Measurements from ENCODE around the gene FUCA1.

Gene FUCA1

DNA sequence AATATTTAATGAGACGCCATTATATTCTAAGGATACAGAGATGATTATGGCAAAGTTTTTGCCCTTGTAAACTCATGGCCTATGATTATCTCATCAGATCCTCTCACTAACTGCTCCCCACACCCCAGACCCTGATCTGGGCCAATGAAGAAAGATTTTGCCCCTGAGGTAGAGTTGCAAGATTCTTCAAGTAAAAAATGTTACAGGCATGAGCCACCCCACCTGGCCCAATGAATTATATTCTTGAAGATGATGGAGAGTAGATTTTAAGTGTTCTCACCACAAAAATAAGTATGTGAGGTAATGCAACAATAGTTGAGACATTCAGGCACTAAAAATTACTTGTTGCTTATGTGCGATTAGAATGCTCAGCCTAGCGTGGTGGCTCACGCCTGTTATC is 46.8 kb upstream of the FUCA1 start:
- Histone ChIP-seq H3K4me3 (replicated peaks; ENCODE audit: insufficient read depth, low read length) (no peak overlapping the region), H3K27ac (replicated peaks) (0 out of 2 replicates have a peak overlapping the region, but pooled peaks have one; percentile 83), H3K27me3 (ENCODE audit: insufficient read depth, poor library complexity, severe bottlenecking) (no peaks in the 10 kb centered on the region)
- no peak for DNase-seq (ENCODE audit: low read depth in 1 of 2, low spot score in 1 of 2)
- TF ChIP-seq, protein P1, sequence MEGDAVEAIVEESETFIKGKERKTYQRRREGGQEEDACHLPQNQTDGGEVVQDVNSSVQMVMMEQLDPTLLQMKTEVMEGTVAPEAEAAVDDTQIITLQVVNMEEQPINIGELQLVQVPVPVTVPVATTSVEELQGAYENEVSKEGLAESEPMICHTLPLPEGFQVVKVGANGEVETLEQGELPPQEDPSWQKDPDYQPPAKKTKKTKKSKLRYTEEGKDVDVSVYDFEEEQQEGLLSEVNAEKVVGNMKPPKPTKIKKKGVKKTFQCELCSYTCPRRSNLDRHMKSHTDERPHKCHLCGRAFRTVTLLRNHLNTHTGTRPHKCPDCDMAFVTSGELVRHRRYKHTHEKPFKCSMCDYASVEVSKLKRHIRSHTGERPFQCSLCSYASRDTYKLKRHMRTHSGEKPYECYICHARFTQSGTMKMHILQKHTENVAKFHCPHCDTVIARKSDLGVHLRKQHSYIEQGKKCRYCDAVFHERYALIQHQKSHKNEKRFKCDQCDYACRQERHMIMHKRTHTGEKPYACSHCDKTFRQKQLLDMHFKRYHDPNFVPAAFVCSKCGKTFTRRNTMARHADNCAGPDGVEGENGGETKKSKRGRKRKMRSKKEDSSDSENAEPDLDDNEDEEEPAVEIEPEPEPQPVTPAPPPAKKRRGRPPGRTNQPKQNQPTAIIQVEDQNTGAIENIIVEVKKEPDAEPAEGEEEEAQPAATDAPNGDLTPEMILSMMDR (IDR thresholded peaks at IDR 0.05; ENCODE audit: insufficient read depth, low read length), result no peak
- TF ChIP-seq, protein P2, sequence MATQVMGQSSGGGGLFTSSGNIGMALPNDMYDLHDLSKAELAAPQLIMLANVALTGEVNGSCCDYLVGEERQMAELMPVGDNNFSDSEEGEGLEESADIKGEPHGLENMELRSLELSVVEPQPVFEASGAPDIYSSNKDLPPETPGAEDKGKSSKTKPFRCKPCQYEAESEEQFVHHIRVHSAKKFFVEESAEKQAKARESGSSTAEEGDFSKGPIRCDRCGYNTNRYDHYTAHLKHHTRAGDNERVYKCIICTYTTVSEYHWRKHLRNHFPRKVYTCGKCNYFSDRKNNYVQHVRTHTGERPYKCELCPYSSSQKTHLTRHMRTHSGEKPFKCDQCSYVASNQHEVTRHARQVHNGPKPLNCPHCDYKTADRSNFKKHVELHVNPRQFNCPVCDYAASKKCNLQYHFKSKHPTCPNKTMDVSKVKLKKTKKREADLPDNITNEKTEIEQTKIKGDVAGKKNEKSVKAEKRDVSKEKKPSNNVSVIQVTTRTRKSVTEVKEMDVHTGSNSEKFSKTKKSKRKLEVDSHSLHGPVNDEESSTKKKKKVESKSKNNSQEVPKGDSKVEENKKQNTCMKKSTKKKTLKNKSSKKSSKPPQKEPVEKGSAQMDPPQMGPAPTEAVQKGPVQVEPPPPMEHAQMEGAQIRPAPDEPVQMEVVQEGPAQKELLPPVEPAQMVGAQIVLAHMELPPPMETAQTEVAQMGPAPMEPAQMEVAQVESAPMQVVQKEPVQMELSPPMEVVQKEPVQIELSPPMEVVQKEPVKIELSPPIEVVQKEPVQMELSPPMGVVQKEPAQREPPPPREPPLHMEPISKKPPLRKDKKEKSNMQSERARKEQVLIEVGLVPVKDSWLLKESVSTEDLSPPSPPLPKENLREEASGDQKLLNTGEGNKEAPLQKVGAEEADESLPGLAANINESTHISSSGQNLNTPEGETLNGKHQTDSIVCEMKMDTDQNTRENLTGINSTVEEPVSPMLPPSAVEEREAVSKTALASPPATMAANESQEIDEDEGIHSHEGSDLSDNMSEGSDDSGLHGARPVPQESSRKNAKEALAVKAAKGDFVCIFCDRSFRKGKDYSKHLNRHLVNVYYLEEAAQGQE (IDR thresholded peaks at IDR 0.05; ENCODE audit: insufficient replicate concordance, low read depth), result no peak
- no peak for TF ChIP-seq POLR2AphosphoS5 (IDR thresholded peaks at IDR 0.05; ENCODE audit: low read depth)
- TF ChIP-seq GABPA (IDR thresholded peaks at IDR 0.05; ENCODE audit: low read depth), result no peak
- no peak for TF ChIP-seq SPI1 (IDR thresholded peaks at IDR 0.05; ENCODE audit: borderline replicate concordance, low read depth)

DNA sequence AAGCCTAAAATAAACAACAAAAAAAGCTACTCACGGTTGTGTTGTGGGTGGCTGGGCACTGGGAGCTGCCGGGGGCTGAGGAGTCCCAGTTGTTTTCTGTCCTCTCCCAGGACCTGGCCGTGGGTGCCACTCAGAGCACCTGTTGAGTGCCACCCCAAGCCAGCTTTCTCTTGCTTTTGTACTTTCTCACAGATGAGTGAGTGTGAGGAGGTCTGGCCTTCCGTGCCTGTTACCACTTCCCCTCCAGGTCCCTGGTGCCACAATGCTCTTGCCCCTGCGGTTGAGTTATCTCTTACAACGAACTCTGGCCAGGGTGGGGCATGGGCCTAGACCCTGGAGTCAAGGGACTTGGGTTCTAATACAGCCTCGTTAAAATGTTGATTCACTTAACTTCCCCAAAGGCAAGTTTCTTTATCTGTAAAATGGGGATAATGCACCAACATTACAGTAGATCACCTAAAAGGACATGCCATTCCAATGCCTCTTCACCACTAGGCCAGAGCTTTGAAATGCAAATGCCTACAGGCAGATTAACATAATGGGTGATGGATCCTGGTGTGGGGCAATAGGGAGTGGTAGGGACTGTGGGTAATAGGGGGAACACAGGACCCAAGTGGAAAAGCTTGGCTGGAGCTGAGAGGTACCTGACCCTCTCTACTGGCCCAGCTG is 45.3 kb upstream of the FUCA1 start, which contains the start of gene CNR2:
Gene CNR2, minus strand, starts transcription at position 151 of the 669 bp plus-strand sequence. CDS start 37,745 bp downstream, outside the sequence.
- TF ChIP-seq SPI1 (IDR thresholded peaks at IDR 0.05; ENCODE audit: borderline replicate concordance, low read depth) (peak; percentile 94), POLR2AphosphoS5 (IDR thresholded peaks at IDR 0.05; ENCODE audit: low read depth) (peak; percentile 88), GABPA (IDR thresholded peaks at IDR 0.05; ENCODE audit: low read depth) (no peak)
- TF ChIP-seq, protein P1 (IDR thresholded peaks at IDR 0.05; ENCODE audit: insufficient read depth, low read length), result no peak
- TF ChIP-seq, protein P2 (IDR thresholded peaks at IDR 0.05; ENCODE audit: insufficient replicate concordance, low read depth), result no peak
- DNase-seq (ENCODE audit: low read depth in 1 of 2, low spot score in 1 of 2), result peak; percentile 77 to 95
- Histone ChIP-seq H3K27ac (replicated peaks) (peak within 1 kb of the TSS; percentile 83), H3K27me3 (ENCODE audit: insufficient read depth, poor library complexity, severe bottlenecking) (no peaks in the 10 kb centered on the region), H3K4me3 (replicated peaks; ENCODE audit: insufficient read depth, low read length) (peak within 1 kb of the TSS; percentile 46)

DNA sequence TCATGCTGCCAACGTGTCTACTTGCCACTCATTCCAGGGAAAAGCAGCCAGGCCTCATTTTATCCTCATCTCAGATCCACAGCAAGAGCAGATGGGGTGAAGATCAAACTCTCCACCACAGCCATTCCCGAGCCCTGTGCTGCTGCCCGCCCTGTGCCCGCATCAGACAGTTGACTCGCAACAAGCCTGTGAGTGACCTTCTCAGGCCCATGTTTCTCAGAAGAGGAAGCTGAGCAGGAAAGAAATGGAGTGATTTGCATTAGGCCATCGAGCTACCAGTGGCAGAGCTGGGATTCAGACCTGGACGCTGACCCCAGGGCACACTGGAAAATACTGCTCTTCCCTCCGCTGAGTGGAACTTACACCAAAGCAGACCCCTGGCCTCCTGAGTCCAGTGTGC is 43.8 kb upstream of the FUCA1 start:
- peak overlapping the region; percentile 83 for H3K27ac ChIP-seq (replicated peaks)
- no peaks in the 10 kb centered on the region for H3K27me3 ChIP-seq (ENCODE audit: insufficient read depth, poor library complexity, severe bottlenecking)
- TF ChIP-seq GABPA (IDR thresholded peaks at IDR 0.05; ENCODE audit: low read depth) (no peak), SPI1 (IDR thresholded peaks at IDR 0.05; ENCODE audit: borderline replicate concordance, low read depth) (no peak), POLR2AphosphoS5 (IDR thresholded peaks at IDR 0.05; ENCODE audit: low read depth) (no peak)
- TF ChIP-seq, protein P2 (IDR thresholded peaks at IDR 0.05; ENCODE audit: insufficient replicate concordance, low read depth), result no peak
- TF ChIP-seq, protein P1 (IDR thresholded peaks at IDR 0.05; ENCODE audit: insufficient read depth, low read length), result no peak
- DNase-seq (ENCODE audit: low read depth in 1 of 2, low spot score in 1 of 2), result no peak
- peak overlapping the region; percentile 46 for H3K4me3 ChIP-seq (replicated peaks; ENCODE audit: insufficient read depth, low read length)
